HG03565 (cell line): ENCODE measurements around the gene ZP1.

ENCODE experiments used
- ATAC-seq: cut with Tn5 transposase; IDR thresholded peaks from one replicate; pipeline ENCODE4 v1.9.1; 2021; ENCODE audit warnings: mild to moderate bottlenecking, moderate library complexity; ENCODE audit not compliant: unreplicated experiment

The ZP1 gene

GRCh38 chr11:60857378-60858232, 9.7 kb upstream of the ZP1 start:
- ATAC-seq, result no peak

GRCh38 chr11:60858236-60858635, 9.1 kb upstream of the ZP1 start:
- no peak for ATAC-seq

GRCh38 chr11:60858731-60859464, 8.4 kb upstream of the ZP1 start:
- no peak for ATAC-seq

DNA sequence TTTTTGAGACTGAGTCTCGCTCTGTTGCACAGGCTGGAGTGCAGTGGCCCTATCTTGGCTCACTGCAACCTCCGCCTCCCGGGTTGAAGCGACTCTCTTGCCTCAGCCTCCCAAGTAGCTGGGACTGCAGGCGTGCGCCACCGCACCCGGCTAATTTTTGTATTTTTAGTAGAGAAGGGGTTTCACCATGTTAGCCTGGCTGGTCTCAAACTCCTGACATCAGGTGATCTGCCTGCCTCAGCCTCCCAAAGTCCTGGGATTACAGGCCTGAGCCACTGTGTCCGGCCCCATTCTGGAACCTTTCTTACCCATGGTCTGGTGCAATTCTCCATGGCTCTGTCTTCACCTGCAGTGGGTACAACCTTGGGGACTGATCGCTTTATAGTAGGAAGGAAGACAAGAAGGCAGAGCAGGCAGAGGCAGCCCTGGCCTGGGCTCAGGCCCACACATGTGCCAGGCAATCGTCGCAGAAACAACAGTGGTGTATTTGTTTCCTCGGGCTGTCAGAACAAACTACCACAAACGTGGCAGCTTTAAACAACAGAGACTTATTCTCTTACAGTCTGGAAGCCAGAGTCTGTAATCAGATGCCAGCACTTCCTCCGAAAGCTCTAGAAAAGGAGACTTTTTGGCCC, 7.6 kb upstream of the ZP1 start:
- ATAC-seq, result no peak

DNA sequence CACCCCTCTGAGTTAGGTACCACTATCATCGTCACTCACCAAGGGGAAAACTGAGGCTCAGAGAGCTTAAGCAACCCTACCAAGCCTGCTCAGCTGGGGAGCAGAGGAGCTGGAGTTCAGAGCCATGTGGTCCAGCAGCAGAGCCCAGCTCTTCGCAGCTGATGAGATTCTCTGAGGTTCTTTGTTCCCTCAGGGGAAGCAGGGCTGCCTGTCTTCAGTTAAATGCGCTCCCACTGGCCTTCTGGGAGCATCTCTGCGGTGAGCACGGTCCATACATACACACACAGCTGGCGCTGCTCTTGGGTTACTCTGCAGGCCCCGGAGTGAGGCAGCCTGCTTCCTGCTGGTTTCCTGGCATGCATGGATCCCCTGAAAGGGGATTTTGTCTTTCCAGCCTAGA, 6.4 kb upstream of the ZP1 start:
- ATAC-seq, result no peak

DNA sequence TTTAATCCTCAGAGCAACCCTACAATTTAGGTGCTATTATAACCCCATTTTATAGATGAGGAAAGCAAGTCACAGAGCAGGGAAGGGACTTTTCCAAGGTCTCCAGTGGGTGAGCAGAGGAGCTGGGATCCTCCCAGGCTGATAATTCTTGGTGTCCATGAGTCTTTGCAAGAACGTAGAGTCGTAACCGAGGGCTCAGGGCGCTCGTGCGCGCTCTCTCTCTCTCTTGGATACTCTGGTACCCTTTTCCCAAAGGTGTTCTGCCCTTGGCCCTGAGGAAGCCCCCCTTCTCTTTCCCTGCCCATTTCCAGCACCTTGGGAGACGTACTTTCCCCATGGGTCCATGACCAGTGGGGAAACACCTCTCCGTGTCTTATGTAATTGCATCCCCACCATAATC, 5.2 kb upstream of the ZP1 start:
- no peak for ATAC-seq

DNA sequence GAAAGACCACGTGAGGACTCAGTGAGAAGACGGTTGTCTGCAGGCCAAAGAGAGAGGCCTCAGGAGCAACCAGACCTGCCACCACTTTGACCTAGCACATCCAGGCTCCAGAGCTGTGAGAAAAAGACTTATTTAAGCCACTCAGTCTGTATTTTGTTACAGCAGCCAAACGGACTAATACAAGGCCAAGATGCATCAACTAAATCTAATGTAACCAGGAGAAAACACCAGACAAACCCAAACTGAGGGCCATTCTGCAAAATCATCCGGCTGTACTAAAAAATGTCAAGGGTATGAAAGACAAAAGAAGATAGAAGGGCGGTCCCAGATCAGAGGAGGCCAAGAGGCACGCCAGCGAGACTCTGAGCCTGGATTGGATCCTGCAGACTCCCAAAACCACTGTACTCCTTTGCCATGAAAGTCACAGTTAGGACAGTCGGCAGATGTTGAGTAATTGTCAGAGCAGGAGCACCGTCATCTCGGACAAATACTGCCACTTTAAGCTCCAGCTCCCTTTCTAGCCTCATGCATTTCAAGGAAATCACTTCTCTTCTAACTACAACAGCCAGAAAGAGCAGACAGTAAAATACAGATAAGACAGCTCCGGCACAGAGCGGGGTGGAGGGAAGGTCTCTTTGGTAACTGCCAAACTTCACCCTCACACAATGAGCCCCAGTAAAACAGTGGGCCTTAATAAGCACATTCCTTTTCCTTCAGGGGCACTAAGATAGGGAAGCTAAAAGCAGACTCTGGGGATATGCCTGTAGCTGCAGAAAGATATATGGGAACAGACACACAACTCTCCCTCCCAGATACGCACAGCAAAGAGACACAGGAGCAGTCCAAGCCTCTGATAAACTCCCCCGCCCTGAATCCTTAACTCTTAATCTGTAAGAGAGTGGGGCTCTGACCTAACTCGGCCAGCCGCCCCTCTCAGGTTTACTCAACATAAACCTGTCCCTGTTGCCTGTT, 3.5 kb upstream of the ZP1 start:
- ATAC-seq, result no peak

DNA sequence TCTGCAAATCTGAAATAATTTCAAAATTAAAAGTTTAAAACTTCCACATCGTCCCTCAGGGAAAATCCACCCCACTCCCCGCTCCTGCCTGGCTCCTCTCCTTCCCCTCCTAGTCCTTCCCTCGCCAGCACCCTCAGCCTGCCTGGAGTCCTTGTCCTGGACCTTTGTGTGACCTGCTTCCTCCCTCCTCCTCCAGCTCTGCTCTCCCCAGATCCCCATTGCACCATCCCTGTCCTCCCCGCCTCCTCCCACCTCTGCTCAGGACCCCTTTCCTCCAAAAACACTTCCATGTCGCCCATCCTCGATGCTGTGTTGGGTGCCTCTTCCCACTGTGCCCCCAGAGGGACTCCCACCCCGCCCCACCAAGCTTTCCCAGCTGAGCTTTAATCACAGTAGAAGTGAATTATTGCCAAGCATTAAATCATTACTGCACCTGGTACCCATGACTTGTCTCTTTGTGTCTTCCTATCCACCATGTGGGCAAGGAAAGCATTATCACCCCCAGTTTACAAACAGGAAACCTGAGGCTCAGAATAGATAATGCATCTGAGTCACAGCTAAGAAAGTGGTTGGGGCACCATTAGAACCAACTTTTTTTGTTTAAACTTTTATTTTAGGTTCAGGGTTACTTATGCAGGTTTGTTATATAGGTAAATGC, 2.4 kb upstream of the ZP1 start:
- ATAC-seq, result no peak

GRCh38 chr11:60867871-60868681, 734 bp downstream of the ZP1 start:
- no peak for ATAC-seq

- ATAC-seq, result no peak
These were observed 1.5 kb downstream of the ZP1 start for GRCh38 chr11:60868682-60869450.

GRCh38 chr11:60869451-60869825, 2.1 kb downstream of the ZP1 start:
- no peak for ATAC-seq

DNA sequence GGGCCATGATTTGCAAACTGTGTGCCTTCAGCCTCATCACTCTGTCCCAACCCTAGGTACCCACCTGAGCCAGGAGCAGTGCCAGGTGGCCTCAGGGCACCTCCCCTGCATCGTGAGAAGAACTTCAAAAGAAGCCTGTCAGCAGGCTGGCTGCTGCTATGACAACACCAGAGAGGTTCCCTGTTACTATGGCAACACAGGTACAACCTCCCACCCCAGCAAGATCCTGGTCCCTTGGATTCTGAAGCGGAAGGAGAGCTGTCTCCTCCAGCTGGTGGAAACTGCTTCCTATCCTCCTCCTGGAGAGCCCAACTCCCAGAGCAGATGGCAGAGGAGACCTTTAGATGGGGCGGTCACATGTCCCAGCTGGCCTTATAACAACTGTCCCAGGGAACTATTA, 2.9 kb downstream of the ZP1 start:
- ATAC-seq, result no peak

GRCh38 chr11:60870733-60871377, 3.5 kb downstream of the ZP1 start:
- no peak for ATAC-seq

GRCh38 chr11:60871378-60872061, 4.2 kb downstream of the ZP1 start:
- no peak for ATAC-seq

DNA sequence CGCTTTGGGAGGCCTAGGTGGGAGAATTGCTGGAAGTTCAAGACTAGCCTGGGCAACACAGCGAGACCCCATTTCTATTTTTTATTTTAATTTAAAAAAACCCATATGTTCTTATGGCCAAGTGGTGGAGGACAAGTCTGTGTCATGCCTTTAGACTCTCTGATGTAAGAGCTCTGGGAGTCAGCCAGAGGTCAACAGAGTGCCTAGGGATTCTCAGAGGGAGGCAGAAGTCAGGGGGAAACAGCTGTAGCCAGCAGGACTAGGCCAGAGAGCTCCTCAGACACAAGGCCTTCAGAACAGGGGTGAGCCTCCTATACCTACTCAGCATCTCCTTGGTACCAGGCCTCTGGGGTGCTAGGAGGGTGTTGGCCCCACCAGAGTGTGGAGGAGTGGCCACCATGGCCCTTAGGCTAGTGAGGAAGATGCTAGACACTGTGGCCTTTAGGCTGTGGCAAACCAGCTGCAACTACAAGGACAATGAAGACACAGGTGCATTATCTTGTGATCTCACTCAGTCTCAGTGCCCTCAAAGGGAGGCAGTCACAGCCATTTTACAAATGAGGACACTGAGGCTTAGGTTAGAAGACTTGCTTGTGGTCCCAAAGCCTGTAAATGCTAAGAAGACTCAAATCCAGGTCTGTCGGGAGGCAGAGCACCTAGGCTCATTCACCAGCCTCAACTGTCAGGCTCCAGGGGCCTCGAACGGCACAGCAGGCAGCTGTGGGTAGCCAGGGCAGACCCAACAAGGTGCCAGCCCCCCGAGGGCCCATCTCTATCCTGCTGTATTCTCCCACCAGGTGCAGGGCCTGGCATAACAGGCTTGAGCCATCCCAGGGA, 5.0 kb downstream of the ZP1 start:
- no peak for ATAC-seq

- ATAC-seq, result no peak
These were observed 5.7 kb downstream of the ZP1 start for GRCh38 chr11:60872961-60873524.
